MG63 (cell line): ENCODE data around the gene CBFA2T3. TPM values are rescaled to one million over a fixed set of nuclear protein-coding genes. Genes with fewer than 3 reads are reported as not detected.

ENCODE experiments used
- DNase-seq: peaks from one replicate; pipeline ENCODE4 v3.0.0-alpha.2; 2020
- H3K27me3 ChIP-seq: fragments of 250-450 bp; sonication (Bioruptor Pico); 2 replicates; pipeline ENCODE4 v1.5.1; 2020; ENCODE audit warnings: mild to moderate bottlenecking, moderate library complexity
- H3K36me3 ChIP-seq: fragments of 250-450 bp; sonication (Bioruptor Pico); 2 replicates; pipeline ENCODE4 v1.5.1; 2020; ENCODE audit warnings: mild to moderate bottlenecking, moderate library complexity
- H3K4me3 ChIP-seq: fragments of 250-450 bp; sonication (Bioruptor Pico); 2 replicates; pipeline ENCODE4 v1.5.1; 2020; ENCODE audit warnings: mild to moderate bottlenecking, moderate library complexity
- H3K9me3 ChIP-seq: fragments of 250-450 bp; sonication (Bioruptor Pico); 2 replicates; pipeline ENCODE4 v1.5.1; 2020; ENCODE audit warnings: mild to moderate bottlenecking, moderate library complexity
- total RNA-seq: library from RNA; depleted of rRNA; stranded (reverse); fragments of >200 nt; shearing (Covaris generic); gene quantifications from 2 replicates; pipeline ENCODE4 v1.2.3, GENCODE V29; 2014; ENCODE audit warnings: low replicate concordance

The CBFA2T3 gene
- total RNA-seq, 1 experiment from 2014 or later = not detected

- H3K27me3 ChIP-seq = no peaks in the 10 kb centered on the region
Measured at GRCh38 chr16:88888461-88889387, 88.3 kb downstream of the CBFA2T3 start.

GRCh38 chr16:88888057-88888456 lies 89.0 kb downstream of the CBFA2T3 start:
- Histone ChIP-seq H3K36me3 (no peaks in the 10 kb centered on the region), H3K9me3 (no peaks in the 10 kb centered on the region), H3K4me3 (no peak overlapping the region), H3K27me3 (no peaks in the 10 kb centered on the region)
- no peak for DNase-seq

More at GRCh38 chr16:88888461-88889387, 88.3 kb downstream of the CBFA2T3 start:
- H3K9me3 ChIP-seq = no peaks in the 10 kb centered on the region
- DNase-seq = no peak
- H3K36me3 ChIP-seq = no peaks in the 10 kb centered on the region
- H3K4me3 ChIP-seq = no peak overlapping the region

GRCh38 chr16:88886845-88887521 lies 90.0 kb downstream of the CBFA2T3 start:
- no peaks in the 10 kb centered on the region for H3K36me3 ChIP-seq
- DNase-seq = no peak

GRCh38 chr16:88886420-88886844 lies 90.6 kb downstream of the CBFA2T3 start:
- no peaks in the 10 kb centered on the region for H3K27me3 ChIP-seq
- no peaks in the 10 kb centered on the region for H3K36me3 ChIP-seq
- DNase-seq = no peak
- H3K9me3 ChIP-seq = no peaks in the 10 kb centered on the region
- H3K4me3 ChIP-seq = no peak overlapping the region

More at GRCh38 chr16:88886845-88887521, 90.0 kb downstream of the CBFA2T3 start:
- H3K4me3 ChIP-seq = no peak overlapping the region
- H3K9me3 ChIP-seq = no peaks in the 10 kb centered on the region
- no peaks in the 10 kb centered on the region for H3K27me3 ChIP-seq

- Histone ChIP-seq H3K27me3 (no peaks in the 10 kb centered on the region), H3K9me3 (no peaks in the 10 kb centered on the region), H3K4me3 (no peak overlapping the region), H3K36me3 (no peaks in the 10 kb centered on the region)
- DNase-seq = no peak
Measured at GRCh38 chr16:88885693-88886280, 91.2 kb downstream of the CBFA2T3 start.

DNA sequence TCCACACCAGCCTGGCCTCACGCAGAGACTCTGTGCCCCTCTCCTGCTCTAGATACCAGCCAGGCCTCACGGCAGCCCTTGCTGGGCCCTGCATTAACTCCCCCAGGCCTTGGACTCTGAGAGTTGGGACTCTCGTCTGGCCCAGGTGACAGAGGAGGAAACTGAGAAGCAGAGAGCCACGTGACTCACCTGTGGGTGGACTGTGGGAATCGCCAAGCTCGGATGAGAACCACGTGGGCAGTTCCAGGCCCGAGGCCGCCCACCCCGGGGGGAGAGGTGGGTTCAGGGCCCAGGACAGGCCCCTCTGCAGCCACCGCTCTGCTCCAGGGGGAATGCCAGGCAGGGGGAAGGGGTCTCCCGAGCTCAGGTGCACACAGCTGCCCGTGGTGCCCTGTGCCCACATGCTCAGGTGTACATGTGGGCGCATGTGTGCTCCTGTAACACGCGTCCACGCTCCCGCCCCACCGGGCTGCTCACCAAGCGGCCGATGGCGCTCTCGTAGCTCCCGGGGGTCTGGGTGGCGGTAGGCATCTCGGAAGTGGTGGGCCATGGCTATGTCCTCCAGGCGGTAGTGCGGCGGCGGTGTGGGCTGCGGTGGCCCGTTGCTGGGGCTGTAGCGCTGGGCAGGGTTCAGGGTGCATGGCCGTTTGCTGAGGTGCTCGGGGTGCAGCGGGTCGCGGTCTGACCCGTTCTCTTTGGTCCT lies 92.3 kb downstream of the CBFA2T3 start:
- H3K27me3 ChIP-seq = no peaks in the 10 kb centered on the region
- no peaks in the 10 kb centered on the region for H3K9me3 ChIP-seq
- no peak for DNase-seq
- H3K4me3 ChIP-seq = no peak overlapping the region
- H3K36me3 ChIP-seq = no peaks in the 10 kb centered on the region

DNA sequence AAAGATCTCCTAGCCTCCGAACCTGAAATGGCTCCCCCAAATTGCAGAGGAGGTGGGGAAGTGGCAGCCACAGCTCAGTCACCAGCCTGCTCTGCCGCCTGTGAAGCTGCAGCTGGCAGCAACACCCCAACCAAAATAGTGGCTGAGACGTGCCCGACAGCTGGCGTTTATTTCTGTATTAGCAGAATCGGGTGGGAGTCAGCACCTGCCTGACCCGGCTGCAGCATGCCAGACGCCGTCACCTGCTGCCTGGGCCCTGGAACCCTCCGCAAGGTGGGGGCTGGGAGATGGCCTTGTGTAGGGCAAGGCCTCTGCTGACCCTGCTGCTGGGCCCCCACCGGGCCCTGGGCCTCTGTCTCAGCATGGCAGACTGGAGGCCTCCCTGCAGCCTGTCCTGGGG lies 93.1 kb downstream of the CBFA2T3 start:
- DNase-seq = no peak
- H3K27me3 ChIP-seq = no peaks in the 10 kb centered on the region
- H3K4me3 ChIP-seq = no peak overlapping the region
- no peaks in the 10 kb centered on the region for H3K36me3 ChIP-seq
- no peaks in the 10 kb centered on the region for H3K9me3 ChIP-seq

DNA sequence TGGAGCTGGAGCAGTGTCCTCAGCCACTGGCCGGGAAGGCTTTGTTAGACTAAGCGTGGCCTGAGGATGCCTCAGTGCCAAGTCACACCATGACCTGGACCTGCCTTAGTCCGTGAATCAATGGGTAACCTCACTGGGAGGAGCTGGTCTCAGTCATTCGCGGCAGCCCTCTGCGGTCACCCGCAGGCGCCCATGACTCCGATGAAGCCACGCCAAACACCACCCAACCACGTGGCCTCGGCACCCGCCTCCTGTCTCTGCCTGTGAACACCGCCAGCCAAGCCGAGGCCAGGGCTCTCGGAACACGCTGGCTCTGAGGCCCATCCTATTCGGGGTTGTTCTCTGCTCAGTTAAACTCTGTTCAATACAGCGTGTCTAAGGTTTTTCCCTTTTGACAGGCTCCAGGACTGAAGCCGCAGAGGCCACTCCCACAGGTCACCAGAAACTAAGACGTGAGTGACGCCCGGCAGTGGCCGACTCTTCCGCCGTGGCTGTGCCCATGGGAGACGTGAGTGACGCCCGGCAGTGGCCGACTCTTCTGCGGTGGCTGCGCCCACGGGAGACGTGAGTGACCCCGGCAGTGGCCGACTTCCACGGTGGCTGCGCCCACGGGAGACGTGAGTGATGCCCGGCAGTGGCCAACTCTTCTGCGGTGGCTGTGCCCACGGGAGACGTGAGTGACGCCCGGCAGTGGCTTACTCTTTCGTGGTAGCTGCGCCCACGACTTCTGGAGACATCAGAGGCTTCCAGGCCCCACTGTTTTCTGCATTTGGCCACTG lies 93.7 kb downstream of the CBFA2T3 start:
- no peaks in the 10 kb centered on the region for H3K36me3 ChIP-seq
- peak; percentile 82 for DNase-seq
- H3K9me3 ChIP-seq = no peaks in the 10 kb centered on the region
- no peaks in the 10 kb centered on the region for H3K27me3 ChIP-seq
- no peak overlapping the region for H3K4me3 ChIP-seq

- peak; percentile 44 for DNase-seq
- Histone ChIP-seq H3K36me3 (no peaks in the 10 kb centered on the region), H3K27me3 (no peaks in the 10 kb centered on the region), H3K9me3 (no peaks in the 10 kb centered on the region), H3K4me3 (no peak overlapping the region)
Measured at GRCh38 chr16:88882358-88883030, 94.5 kb downstream of the CBFA2T3 start.

- no peak for DNase-seq
- H3K27me3 ChIP-seq = no peaks in the 10 kb centered on the region
- H3K36me3 ChIP-seq = no peaks in the 10 kb centered on the region
- no peaks in the 10 kb centered on the region for H3K9me3 ChIP-seq
- H3K4me3 ChIP-seq = no peak overlapping the region
Measured at GRCh38 chr16:88881675-88882357, 95.2 kb downstream of the CBFA2T3 start.

DNA sequence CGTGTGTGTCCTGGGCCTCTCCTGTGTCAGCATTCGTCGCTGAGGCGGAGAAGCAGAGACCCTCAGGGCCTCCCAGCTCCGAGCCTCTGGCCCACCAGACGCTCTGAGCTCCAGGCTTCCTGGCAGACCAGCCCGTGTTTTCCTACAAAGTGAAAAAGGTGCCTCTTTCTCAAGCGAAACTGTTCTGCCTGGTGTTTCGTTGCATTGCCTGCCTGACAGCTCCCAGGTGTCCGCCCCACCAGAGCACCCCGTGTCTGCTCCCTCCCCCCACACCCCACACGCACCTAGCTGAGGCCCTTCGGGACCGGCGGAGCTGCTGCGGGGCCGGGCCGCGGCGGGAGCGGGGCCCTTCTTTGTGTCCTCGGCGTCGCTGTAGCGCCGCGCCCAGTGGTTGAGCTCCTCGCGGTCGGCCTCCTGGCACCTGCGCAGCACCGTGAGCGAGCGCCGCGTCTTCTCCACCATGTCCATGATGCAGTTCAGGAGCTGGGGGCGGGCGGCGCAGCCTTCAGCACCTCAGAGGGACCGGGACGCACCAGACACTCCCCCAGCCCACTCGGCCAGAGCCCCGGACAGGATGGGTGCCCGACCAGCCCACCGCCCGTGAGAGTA lies 95.9 kb downstream of the CBFA2T3 start:
- no peaks in the 10 kb centered on the region for H3K9me3 ChIP-seq
- DNase-seq = no peak
- H3K27me3 ChIP-seq = no peaks in the 10 kb centered on the region

DNA sequence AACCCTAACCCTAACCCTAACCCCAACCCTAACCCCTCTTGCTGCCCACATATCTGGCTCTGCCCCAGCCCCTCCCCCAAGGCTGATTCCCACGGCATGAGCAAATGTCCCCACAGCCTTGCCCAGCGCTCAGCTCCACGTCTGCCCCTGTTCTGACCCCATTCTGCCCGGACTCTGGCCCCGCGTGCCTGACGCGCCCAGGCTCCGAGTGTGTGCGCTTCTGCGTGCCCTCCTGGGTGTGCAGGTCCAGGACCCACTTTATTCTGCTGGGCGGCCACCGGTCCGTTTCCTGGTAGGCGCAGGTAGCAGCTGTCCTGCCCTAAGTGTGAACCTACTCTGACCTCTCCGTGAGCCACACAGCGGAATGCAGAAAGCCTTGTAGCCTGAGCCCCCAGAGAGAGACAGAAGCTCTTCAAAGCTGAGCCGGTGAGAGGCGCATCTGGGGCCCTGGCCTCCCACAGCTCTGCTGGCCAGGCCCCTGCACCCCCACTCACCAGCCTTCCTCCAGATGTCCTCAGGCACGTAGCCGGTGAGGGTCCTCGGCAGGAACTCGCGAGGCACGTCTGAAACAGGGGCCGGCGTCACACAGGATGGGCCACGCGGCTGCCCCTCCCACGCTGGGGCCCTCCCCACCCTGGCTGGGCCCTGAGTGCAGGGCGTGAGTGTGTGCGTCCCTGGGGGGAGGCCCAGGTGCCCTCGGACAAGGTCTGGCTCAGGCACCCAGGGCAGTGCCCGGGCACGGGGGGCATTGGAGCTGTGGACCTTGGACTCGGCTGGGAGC lies 96.6 kb downstream of the CBFA2T3 start:
- no peak overlapping the region for H3K4me3 ChIP-seq
- no peaks in the 10 kb centered on the region for H3K27me3 ChIP-seq
- no peaks in the 10 kb centered on the region for H3K36me3 ChIP-seq
- no peaks in the 10 kb centered on the region for H3K9me3 ChIP-seq
- no peak for DNase-seq

More for the DNA sequence above, 95.9 kb downstream of the CBFA2T3 start:
- no peak overlapping the region for H3K4me3 ChIP-seq
- no peaks in the 10 kb centered on the region for H3K36me3 ChIP-seq

DNA sequence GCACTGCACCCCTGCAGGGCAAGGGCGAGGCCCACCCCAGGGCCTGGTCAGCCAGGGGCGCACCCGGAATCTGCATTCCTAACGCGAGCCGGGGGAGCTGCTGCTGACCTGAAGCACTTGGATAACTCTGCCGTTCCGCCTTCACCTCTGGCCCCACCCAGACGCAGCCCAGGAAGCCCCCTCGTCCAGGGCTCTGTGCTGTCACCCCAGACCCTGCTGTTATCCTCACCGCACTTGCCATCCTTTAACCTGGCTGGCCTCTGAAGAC lies 97.3 kb downstream of the CBFA2T3 start:
- no peak for DNase-seq
- Histone ChIP-seq H3K4me3 (no peak overlapping the region), H3K36me3 (no peaks in the 10 kb centered on the region), H3K27me3 (no peaks in the 10 kb centered on the region), H3K9me3 (no peaks in the 10 kb centered on the region)

- DNase-seq = no peak
- Histone ChIP-seq H3K36me3 (no peaks in the 10 kb centered on the region), H3K27me3 (no peaks in the 10 kb centered on the region), H3K9me3 (no peaks in the 10 kb centered on the region), H3K4me3 (no peak overlapping the region)
Measured at GRCh38 chr16:88878967-88879787, 97.8 kb downstream of the CBFA2T3 start.
